K562 (cell line): ENCODE results near the gene SLC29A3. TPM values are rescaled to one million over a fixed set of nuclear protein-coding genes. Genes with fewer than 3 reads are reported as not detected.
A peak's percentile ranks its signal among the peaks of the same experiment; 100 is the strongest.

Experiments used
- CBX5 ChIP-seq: IDR thresholded peaks from 2 replicates; pipeline ENCODE4 v1.6.1; 2014; ENCODE audit warnings: low read depth, borderline replicate concordance
- CEBPB ChIP-seq: fragments of 450-650 bp; IDR thresholded peaks from 2 replicates; pipeline ENCODE4 v1.6.1; 2016; ENCODE audit warnings: missing genetic modification characterization, missing compliant biosample characterization
- CEBPG ChIP-seq, 3 experiments: fragments of 200-800 bp in 1 of 3; sonication (Bioruptor generic) in 1 of 3; sonication (generic) in 1 of 3; formaldehyde crosslinking in 1 of 3; IDR thresholded peaks in 2 of 3; conservative IDR thresholded peaks in 1 of 3; 2 replicates each; pipeline versions ENCODE4 v1.6.1 to v1.8.0; 2016 to 2022; ENCODE audit warnings: missing compliant biosample characterization in 2 of 3, missing genetic modification characterization in 2 of 3, mild to moderate bottlenecking in 1 of 3, missing genetic modification reagents in 1 of 3
- DACH1 ChIP-seq: fragments of 450-650 bp; IDR thresholded peaks from 2 replicates; pipeline ENCODE4 v1.6.1; 2018; ENCODE audit not compliant: partially characterized antibody
- JUN ChIP-seq, 2 experiments: sonication (generic) in 1 of 2; formaldehyde crosslinking in 1 of 2; IDR thresholded peaks; 2 replicates each; pipeline versions ENCODE4 v1.6.1 to v1.8.0; 2012 to 2022; ENCODE audit warnings: borderline replicate concordance in 2 of 2, mild to moderate bottlenecking in 2 of 2, improper control_type of control experiment in 1 of 2, low read depth in 1 of 2, low read length in 1 of 2, missing genetic modification reagents in 1 of 2
- KLF1 ChIP-seq: fragments of 450-650 bp; IDR thresholded peaks from 2 replicates; pipeline ENCODE4 v1.6.1; 2016; ENCODE audit warnings: missing genetic modification characterization, missing compliant biosample characterization
- L3MBTL2 ChIP-seq: fragments of 450-650 bp; IDR thresholded peaks from 2 replicates; pipeline ENCODE4 v1.6.1; 2016; ENCODE audit warnings: mild to moderate bottlenecking, moderate library complexity
- MYNN ChIP-seq, 2 experiments: sonication (generic); formaldehyde crosslinking in 1 of 2; IDR thresholded peaks; 2 replicates each; pipeline versions ENCODE4 v1.5.0 to v1.6.1; 2016 to 2020; ENCODE audit warnings: antibody characterized with exemption in 1 of 2, missing genetic modification reagents in 1 of 2
- NONO ChIP-seq, 2 experiments: fragments of 200-400 bp in 1 of 2; fragments of 450-650 bp in 1 of 2; formaldehyde crosslinking in 1 of 2; IDR thresholded peaks; 2 replicates each; pipeline ENCODE4 v1.6.1; 2017; ENCODE audit warnings: low read depth in 2 of 2, mild to moderate bottlenecking in 2 of 2, moderate library complexity in 2 of 2, low read length in 1 of 2
- NR2C1 ChIP-seq, 2 experiments: fragments of 450-650 bp; IDR thresholded peaks; 2 replicates each; pipeline ENCODE4 v1.6.1; 2017; ENCODE audit warnings: mild to moderate bottlenecking in 2 of 2, antibody characterized with exemption in 1 of 2, inconsistent platforms in 1 of 2, missing compliant biosample characterization in 1 of 2, missing genetic modification characterization in 1 of 2
- NR2F6 ChIP-seq: fragments of 450-650 bp; formaldehyde crosslinking; IDR thresholded peaks from 2 replicates; pipeline ENCODE4 v1.4.0; 2020; ENCODE audit warnings: mild to moderate bottlenecking
- RBM14 ChIP-seq: fragments of 200-400 bp; formaldehyde crosslinking; IDR thresholded peaks from 2 replicates; pipeline ENCODE4 v1.6.1; 2018; ENCODE audit warnings: low read depth, mild to moderate bottlenecking, low read length, moderate library complexity, borderline replicate concordance; ENCODE audit not compliant: insufficient read depth
- SMAD1 ChIP-seq: fragments of 150-350 bp; IDR thresholded peaks from 2 replicates; pipeline ENCODE4 v1.6.1; 2014; ENCODE audit warnings: low read length, low read depth; ENCODE audit not compliant: partially characterized antibody
- SMARCE1 ChIP-seq: fragments of 450-650 bp; IDR thresholded peaks from 2 replicates; pipeline ENCODE4 v1.7.1; 2016; ENCODE audit warnings: mild to moderate bottlenecking
- TGIF2 ChIP-seq: sonication (generic); formaldehyde crosslinking; IDR thresholded peaks from 2 replicates; pipeline ENCODE4 v1.8.1; 2022; ENCODE audit warnings: mild to moderate bottlenecking, missing genetic modification reagents, moderate library complexity
- THRAP3 ChIP-seq: fragments of 450-650 bp; IDR thresholded peaks from 2 replicates; pipeline ENCODE4 v1.6.1; 2016; ENCODE audit warnings: mild to moderate bottlenecking, inconsistent platforms, borderline replicate concordance
- TRIM28 ChIP-seq: fragments of 450-650 bp; IDR thresholded peaks from 2 replicates; pipeline ENCODE4 v1.6.1; 2017
- ZFP36 ChIP-seq: fragments of 150-350 bp; IDR thresholded peaks from 2 replicates; pipeline ENCODE4 v1.6.1; 2018; ENCODE audit warnings: low read length, low read depth; ENCODE audit not compliant: partially characterized antibody
- ZNF124 ChIP-seq: sonication (generic); formaldehyde crosslinking; IDR thresholded peaks from 2 replicates; pipeline ENCODE4 v1.8.1; 2022; ENCODE audit warnings: missing genetic modification reagents
- ZNF23 ChIP-seq: fragments of 250-450 bp; sonication (Bioruptor Pico); IDR thresholded peaks from 2 replicates; pipeline ENCODE4 v1.4.0; 2020; ENCODE audit warnings: mild to moderate bottlenecking
- ZNF239 ChIP-seq: fragments of 250-450 bp; sonication (Bioruptor Pico); IDR thresholded peaks from 2 replicates; pipeline ENCODE4 v1.4.0; 2020; ENCODE audit warnings: mild to moderate bottlenecking
- polyA plus RNA-seq, 8 experiments: library from polyadenylated mRNA; depleted of rRNA in 4 of 8; stranded (reverse) in 5 of 8; unstranded in 3 of 8; fragments of >200 nt; fragmentation: Nextera tagmentation in 2 of 8; fragmentation: Illumina TruSeq in 1 of 8; extraction: Ambion mirVana in 2 of 8; extraction: Trizol in 1 of 8; gene quantifications; 2 replicates each; pipeline versions ENCODE4 v1.2.1 to v1.2.3, GENCODE V29; 2011 to 2014; ENCODE audit warnings: inconsistent platforms in 1 of 8, missing spikeins in 1 of 8
- total RNA-seq, 7 experiments: library from RNA; depleted of rRNA in 6 of 7; stranded (reverse); fragments of >200 nt in 6 of 7; fragmentation: Illumina TruSeq in 2 of 7; extraction: Trizol in 2 of 7; gene quantifications; 2 replicates each; pipeline versions ENCODE4 v1.2.1 to v1.2.3, GENCODE V29; 2011 to 2021; ENCODE audit warnings: low replicate concordance in 1 of 7
- TF ChIP-seq, protein P1 (sequence below): fragments of 450-650 bp; conservative IDR thresholded peaks from 2 replicates; pipeline ENCODE4 v1.6.1; 2016; ENCODE audit warnings: missing genetic modification characterization, low read depth, mild to moderate bottlenecking, missing compliant biosample characterization, moderate library complexity
- TF ChIP-seq, protein P2 (sequence below): fragments of 450-650 bp; conservative IDR thresholded peaks from 2 replicates; pipeline ENCODE4 v1.6.1; 2016; ENCODE audit warnings: missing genetic modification characterization, low read depth, mild to moderate bottlenecking, control low read depth, missing compliant biosample characterization
- TF ChIP-seq, protein P3 (sequence below): fragments of 450-650 bp; IDR thresholded peaks from 2 replicates; pipeline ENCODE4 v1.6.1; 2017; ENCODE audit warnings: mild to moderate bottlenecking, moderate library complexity

Gene SLC29A3
- total and polyA plus RNA-seq, 9 of the 15 experiments (the other 6 are each of a cell fraction or from before 2014, with no cell fraction given) = 2.1 to 10.7 (median 4.6) TPM

GRCh38 chr10:71359364-71360046, 40.4 kb downstream of the SLC29A3 start (continued):
- TF ChIP-seq ZNF23 (CRISPR knock-in tag) = no peak
- TF ChIP-seq SMARCE1 = peak; percentile 79
- no peak for TF ChIP-seq ZNF124 (CRISPR knock-in tag)
- TF ChIP-seq NR2C1 (IDR thresholded peaks at IDR 0.05) = no peak
- TF ChIP-seq NR2C1 (tag; IDR thresholded peaks at IDR 0.05) = no peak
- peak; percentile 97 for TF ChIP-seq CEBPB
- no peak for TF ChIP-seq KLF1 (tag)
- TF ChIP-seq THRAP3 = peak; percentile 61; the same call in 1 of the 2 replicates
- TF ChIP-seq CBX5 = no peak
- TF ChIP-seq SMAD1 = no peak
- TF ChIP-seq NR2F6 = no peak
- peak; percentile 95 for TF ChIP-seq ZFP36
- TF ChIP-seq TRIM28 = no peak; the same call in 1 of the 2 replicates
- 0 out of 2 replicates have a peak, but pooled peaks have one; percentile 38 for TF ChIP-seq L3MBTL2
- TF ChIP-seq NONO (IDR thresholded peaks at IDR 0.05; ENCODE audit: low read depth in 2 of 2, low read length in 1 of 2) = no peak
- 0 out of 2 replicates have a peak, but pooled peaks have one; percentile 16 for TF ChIP-seq JUN (IDR thresholded peaks at IDR 0.05; ENCODE audit: borderline replicate concordance, low read depth, low read length)
- no peak for TF ChIP-seq JUN (CRISPR knock-in tag; IDR thresholded peaks at IDR 0.05; ENCODE audit: borderline replicate concordance)
- TF ChIP-seq ZNF239 (CRISPR knock-in tag) = peak; percentile 88
- peak; percentile 79 for TF ChIP-seq CEBPG (CRISPR knock-in tag; IDR thresholded peaks at IDR 0.05)
- TF ChIP-seq CEBPG (tag; conservative IDR thresholded peaks at IDR 0.05 in 1 of 2, IDR thresholded peaks at IDR 0.05 in 1 of 2) = peak; percentile 70 to 85
- TF ChIP-seq, protein P1, sequence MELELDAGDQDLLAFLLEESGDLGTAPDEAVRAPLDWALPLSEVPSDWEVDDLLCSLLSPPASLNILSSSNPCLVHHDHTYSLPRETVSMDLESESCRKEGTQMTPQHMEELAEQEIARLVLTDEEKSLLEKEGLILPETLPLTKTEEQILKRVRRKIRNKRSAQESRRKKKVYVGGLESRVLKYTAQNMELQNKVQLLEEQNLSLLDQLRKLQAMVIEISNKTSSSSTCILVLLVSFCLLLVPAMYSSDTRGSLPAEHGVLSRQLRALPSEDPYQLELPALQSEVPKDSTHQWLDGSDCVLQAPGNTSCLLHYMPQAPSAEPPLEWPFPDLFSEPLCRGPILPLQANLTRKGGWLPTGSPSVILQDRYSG (tag) = no peak
- TF ChIP-seq DACH1 = no peak
- TF ChIP-seq, protein P2, sequence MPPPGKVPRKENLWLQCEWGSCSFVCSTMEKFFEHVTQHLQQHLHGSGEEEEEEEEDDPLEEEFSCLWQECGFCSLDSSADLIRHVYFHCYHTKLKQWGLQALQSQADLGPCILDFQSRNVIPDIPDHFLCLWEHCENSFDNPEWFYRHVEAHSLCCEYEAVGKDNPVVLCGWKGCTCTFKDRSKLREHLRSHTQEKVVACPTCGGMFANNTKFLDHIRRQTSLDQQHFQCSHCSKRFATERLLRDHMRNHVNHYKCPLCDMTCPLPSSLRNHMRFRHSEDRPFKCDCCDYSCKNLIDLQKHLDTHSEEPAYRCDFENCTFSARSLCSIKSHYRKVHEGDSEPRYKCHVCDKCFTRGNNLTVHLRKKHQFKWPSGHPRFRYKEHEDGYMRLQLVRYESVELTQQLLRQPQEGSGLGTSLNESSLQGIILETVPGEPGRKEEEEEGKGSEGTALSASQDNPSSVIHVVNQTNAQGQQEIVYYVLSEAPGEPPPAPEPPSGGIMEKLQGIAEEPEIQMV (tag) = no peak
- no peak for TF ChIP-seq RBM14
- TF ChIP-seq, protein P3, sequence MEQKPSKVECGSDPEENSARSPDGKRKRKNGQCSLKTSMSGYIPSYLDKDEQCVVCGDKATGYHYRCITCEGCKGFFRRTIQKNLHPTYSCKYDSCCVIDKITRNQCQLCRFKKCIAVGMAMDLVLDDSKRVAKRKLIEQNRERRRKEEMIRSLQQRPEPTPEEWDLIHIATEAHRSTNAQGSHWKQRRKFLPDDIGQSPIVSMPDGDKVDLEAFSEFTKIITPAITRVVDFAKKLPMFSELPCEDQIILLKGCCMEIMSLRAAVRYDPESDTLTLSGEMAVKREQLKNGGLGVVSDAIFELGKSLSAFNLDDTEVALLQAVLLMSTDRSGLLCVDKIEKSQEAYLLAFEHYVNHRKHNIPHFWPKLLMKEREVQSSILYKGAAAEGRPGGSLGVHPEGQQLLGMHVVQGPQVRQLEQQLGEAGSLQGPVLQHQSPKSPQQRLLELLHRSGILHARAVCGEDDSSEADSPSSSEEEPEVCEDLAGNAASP = no peak
- TF ChIP-seq TGIF2 (CRISPR knock-in tag) = no peak
- 0 out of 2 replicates have a peak, but pooled peaks have one; percentile 35 for TF ChIP-seq MYNN (IDR thresholded peaks at IDR 0.05)
- TF ChIP-seq MYNN (CRISPR knock-in tag; IDR thresholded peaks at IDR 0.05) = no peak
